GM13976 (cell line): ENCODE data around the gene JAG2.

Experiments used
- DNase-seq: peaks from one replicate; pipeline ENCODE4 v3.0.0; 2012; ENCODE audit warnings: low spot score
- CTCF ChIP-seq: IDR thresholded peaks from 2 replicates; pipeline ENCODE4 v1.5.1; 2012; ENCODE audit warnings: borderline replicate concordance, mild to moderate bottlenecking; ENCODE audit not compliant: insufficient read depth; ENCODE audit errors: extremely low read depth, missing control alignments, control extremely low read depth
- in situ Hi-C: fragments of 300-500 bp; cut with MboI; formaldehyde crosslinking; loops from one replicate; pipeline ENCODE4 v1.12.0; 2022; ENCODE audit warnings: low sequenced_read_pairs, mixed read lengths, inconsistent platforms; ENCODE audit not compliant: unreplicated experiment

The JAG2 gene

GRCh38 chr14:105136401-105137322, 31.9 kb downstream of the JAG2 start:
- DNase-seq = no peak
- in situ Hi-C loops = no loop called here
- no peak for TF ChIP-seq CTCF

GRCh38 chr14:105135700-105136395, 32.7 kb downstream of the JAG2 start:
- DNase-seq = no peak
- TF ChIP-seq CTCF = no peak
- in situ Hi-C loops = no loop called here

- in situ Hi-C loops = no loop called here
- no peak for TF ChIP-seq CTCF
- DNase-seq = no peak
Observed at GRCh38 chr14:105132921-105133654, 35.5 kb downstream of the JAG2 start.

- no peak for TF ChIP-seq CTCF
- in situ Hi-C loops = no loop called here
- DNase-seq = no peak
Observed at GRCh38 chr14:105131241-105131640, 37.3 kb downstream of the JAG2 start.

- in situ Hi-C loops = no loop called here
- no peak for DNase-seq
- TF ChIP-seq CTCF = no peak
Observed at GRCh38 chr14:105128059-105128458, 40.5 kb downstream of the JAG2 start.

- DNase-seq = no peak
- no peak for TF ChIP-seq CTCF
- in situ Hi-C loops = no loop called here
Observed at GRCh38 chr14:105126981-105127329, 41.6 kb downstream of the JAG2 start.
